ENCODE results near the gene FAM171A1.

Gene FAM171A1

GRCh38 chr10:15225511-15225910, 145.6 kb downstream of the FAM171A1 start:
- TF ChIP-seq, protein P1, sequence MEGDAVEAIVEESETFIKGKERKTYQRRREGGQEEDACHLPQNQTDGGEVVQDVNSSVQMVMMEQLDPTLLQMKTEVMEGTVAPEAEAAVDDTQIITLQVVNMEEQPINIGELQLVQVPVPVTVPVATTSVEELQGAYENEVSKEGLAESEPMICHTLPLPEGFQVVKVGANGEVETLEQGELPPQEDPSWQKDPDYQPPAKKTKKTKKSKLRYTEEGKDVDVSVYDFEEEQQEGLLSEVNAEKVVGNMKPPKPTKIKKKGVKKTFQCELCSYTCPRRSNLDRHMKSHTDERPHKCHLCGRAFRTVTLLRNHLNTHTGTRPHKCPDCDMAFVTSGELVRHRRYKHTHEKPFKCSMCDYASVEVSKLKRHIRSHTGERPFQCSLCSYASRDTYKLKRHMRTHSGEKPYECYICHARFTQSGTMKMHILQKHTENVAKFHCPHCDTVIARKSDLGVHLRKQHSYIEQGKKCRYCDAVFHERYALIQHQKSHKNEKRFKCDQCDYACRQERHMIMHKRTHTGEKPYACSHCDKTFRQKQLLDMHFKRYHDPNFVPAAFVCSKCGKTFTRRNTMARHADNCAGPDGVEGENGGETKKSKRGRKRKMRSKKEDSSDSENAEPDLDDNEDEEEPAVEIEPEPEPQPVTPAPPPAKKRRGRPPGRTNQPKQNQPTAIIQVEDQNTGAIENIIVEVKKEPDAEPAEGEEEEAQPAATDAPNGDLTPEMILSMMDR (IDR thresholded peaks at IDR 0.05; ENCODE audit: control insufficient read depth, extremely low read depth, insufficient read depth) = no peak
- DNase-seq (ENCODE audit: low read depth) = no peak
- H3K4me3 ChIP-seq (ENCODE audit: low read depth, low read length) = no peak overlapping the region

DNA sequence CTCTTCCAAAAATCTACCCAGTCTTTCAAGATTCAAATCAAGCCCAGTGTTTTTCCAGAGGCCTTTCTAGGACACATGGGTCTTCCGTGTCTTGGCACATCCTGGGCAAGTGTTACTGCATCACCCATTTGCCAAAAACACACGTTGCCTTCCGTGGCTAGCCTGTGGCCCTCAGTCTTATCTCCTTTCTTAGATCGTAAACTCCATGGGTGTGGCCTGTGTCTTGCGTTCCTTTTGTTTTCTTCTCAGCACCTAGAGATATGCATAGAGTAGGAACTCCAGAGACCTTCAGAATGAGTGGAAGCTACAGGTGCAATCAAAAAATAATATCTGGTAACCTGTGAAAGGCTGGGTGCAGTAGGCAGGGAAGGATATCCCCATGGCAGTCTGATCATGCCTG, 146.1 kb downstream of the FAM171A1 start:
- H3K4me3 ChIP-seq (ENCODE audit: low read depth, low read length) = no peak overlapping the region
- TF ChIP-seq, protein P1 (IDR thresholded peaks at IDR 0.05; ENCODE audit: control insufficient read depth, extremely low read depth, insufficient read depth) = no peak
- DNase-seq (ENCODE audit: low read depth) = no peak

DNA sequence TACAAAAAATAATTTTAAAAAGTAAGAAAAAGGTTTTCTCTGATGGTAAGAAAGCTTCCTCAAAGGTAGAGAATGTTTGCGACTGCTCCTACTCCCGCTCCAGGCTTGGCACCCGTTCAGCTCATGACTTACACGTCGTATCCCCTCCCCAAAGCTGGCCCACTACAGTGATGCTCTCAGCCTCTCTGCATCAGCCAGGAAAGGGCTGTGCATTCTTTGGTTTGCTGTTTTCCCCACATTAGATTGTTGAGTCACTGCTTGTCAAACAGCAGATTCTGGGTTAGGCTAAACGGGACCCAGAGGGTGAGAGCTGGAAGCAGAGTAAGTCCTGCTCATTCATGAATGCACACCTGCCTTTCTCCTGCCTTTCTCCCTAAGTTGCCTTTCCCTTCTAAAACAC, 147.9 kb downstream of the FAM171A1 start:
- H3K4me3 ChIP-seq (ENCODE audit: low read depth, low read length) = no peak overlapping the region
- DNase-seq (ENCODE audit: low read depth) = no peak
- TF ChIP-seq, protein P1 (IDR thresholded peaks at IDR 0.05; ENCODE audit: control insufficient read depth, extremely low read depth, insufficient read depth) = no peak

DNA sequence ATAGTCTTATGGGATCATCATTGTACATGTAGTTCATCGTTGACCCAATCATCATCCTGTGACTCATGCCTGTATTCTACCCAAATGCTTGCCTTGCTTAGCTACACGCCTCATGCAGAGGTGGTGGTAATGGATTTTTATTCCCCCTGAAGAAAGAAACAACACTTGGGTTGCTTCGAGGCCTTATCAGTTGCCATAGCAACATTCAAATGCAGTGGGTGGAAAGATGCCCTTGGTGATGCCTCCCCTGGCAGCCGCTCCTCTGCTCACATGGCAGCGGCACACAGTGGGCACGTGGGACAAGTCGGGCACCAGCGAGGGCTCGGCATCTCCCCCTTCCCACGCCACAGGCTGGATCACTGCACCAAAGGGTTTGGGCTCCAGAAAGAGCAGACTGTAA, 148.6 kb downstream of the FAM171A1 start:
- DNase-seq (ENCODE audit: low read depth) = no peak
- TF ChIP-seq, protein P1 (IDR thresholded peaks at IDR 0.05; ENCODE audit: control insufficient read depth, extremely low read depth, insufficient read depth) = no peak

GRCh38 chr10:15220445-15220844, 150.6 kb downstream of the FAM171A1 start:
- no peak for DNase-seq (ENCODE audit: low read depth)
- no peak overlapping the region for H3K4me3 ChIP-seq (ENCODE audit: low read depth, low read length)
- TF ChIP-seq, protein P1 (IDR thresholded peaks at IDR 0.05; ENCODE audit: control insufficient read depth, extremely low read depth, insufficient read depth) = no peak

More for the DNA sequence above, 148.6 kb downstream of the FAM171A1 start:
- no peak overlapping the region for H3K4me3 ChIP-seq (ENCODE audit: low read depth, low read length)

- TF ChIP-seq, protein P1 (IDR thresholded peaks at IDR 0.05; ENCODE audit: control insufficient read depth, extremely low read depth, insufficient read depth) = no peak
- DNase-seq (ENCODE audit: low read depth) = no peak
- no peak overlapping the region for H3K4me3 ChIP-seq (ENCODE audit: low read depth, low read length)
Observed at GRCh38 chr10:15216700-15217099, 154.4 kb downstream of the FAM171A1 start.

DNA sequence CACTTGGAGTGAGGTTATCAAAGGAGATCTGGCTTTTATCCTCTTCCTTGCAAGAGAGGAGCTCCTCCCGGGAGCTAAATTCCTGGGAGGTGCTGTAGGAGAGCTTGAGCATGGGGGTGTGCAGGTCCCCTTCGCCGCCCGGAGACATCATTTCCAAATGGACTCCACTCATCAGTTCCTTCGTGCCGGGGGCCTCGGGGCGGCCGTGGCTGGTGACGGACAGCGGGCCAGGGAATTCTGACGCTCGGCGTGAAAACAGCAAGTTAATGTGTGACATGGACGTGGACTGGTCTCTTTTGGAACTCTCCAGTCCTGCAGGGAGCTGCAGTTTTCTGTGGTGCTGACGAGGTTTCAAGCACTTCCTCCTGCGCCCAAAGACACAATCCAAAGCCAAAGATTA, 156.9 kb downstream of the FAM171A1 start:
- TF ChIP-seq, protein P1 (IDR thresholded peaks at IDR 0.05; ENCODE audit: control insufficient read depth, extremely low read depth, insufficient read depth) = no peak
- no peak overlapping the region for H3K4me3 ChIP-seq (ENCODE audit: low read depth, low read length)
- no peak for DNase-seq (ENCODE audit: low read depth)
